ENCODE data around the gene MRAS.

DNA sequence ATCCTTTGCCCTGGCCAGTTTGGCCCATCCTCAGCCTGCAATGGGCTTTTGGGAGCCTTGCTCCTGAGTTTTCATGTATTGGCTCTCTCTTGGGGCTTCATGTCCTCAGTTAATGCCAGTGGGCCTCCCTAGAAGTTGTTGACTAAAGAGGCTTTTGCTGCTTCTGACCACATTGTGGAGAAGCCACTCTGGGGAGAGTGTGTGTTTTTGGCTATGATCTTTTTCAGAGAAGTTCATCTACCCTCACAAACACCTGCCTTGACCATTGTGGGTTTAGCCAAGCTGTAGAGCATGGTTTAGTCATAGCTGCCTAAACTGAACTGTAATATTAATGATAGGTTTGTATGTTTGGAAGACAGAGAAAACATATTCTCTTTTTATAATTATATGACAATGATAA, 6.0 kb downstream of the MRAS start:
- TF ChIP-seq, protein P1, sequence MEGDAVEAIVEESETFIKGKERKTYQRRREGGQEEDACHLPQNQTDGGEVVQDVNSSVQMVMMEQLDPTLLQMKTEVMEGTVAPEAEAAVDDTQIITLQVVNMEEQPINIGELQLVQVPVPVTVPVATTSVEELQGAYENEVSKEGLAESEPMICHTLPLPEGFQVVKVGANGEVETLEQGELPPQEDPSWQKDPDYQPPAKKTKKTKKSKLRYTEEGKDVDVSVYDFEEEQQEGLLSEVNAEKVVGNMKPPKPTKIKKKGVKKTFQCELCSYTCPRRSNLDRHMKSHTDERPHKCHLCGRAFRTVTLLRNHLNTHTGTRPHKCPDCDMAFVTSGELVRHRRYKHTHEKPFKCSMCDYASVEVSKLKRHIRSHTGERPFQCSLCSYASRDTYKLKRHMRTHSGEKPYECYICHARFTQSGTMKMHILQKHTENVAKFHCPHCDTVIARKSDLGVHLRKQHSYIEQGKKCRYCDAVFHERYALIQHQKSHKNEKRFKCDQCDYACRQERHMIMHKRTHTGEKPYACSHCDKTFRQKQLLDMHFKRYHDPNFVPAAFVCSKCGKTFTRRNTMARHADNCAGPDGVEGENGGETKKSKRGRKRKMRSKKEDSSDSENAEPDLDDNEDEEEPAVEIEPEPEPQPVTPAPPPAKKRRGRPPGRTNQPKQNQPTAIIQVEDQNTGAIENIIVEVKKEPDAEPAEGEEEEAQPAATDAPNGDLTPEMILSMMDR (IDR thresholded peaks at IDR 0.05) = no peak
- no peak for TF ChIP-seq POLR2A (IDR thresholded peaks at IDR 0.05)
